Liver (tissue), 9 donors: ENCODE results near the gene EML1. TPM values are rescaled to one million over a fixed set of nuclear protein-coding genes. Genes with fewer than 3 reads are reported as not detected.

Experiments
- DNase-seq: peaks from one replicate; pipeline ENCODE4 v3.0.0-alpha.2; 2017; ENCODE audit warnings: low spot score
- H3K27ac ChIP-seq, 2 donors: one replicate each; pipeline ENCODE4 v1.7.0; 2013; ENCODE audit warnings: inconsistent platforms in 2 of 2, low read length in 2 of 2, control low read depth in 1 of 2, low read depth in 1 of 2, mild to moderate bottlenecking in 1 of 2
- H3K27me3 ChIP-seq, 4 donors: one replicate each; pipeline versions ENCODE4 v1.6.1 to v1.7.0; 2013; ENCODE audit warnings: low read length in 3 of 4, inconsistent platforms in 1 of 4, mild to moderate bottlenecking in 1 of 4, moderate library complexity in 1 of 4; ENCODE audit not compliant: control insufficient read depth in 4 of 4, insufficient read depth in 4 of 4
- H3K36me3 ChIP-seq, 4 donors: one replicate each; pipeline versions ENCODE4 v1.6.1 to v1.7.0; 2013; ENCODE audit warnings: low read length in 3 of 4, mild to moderate bottlenecking in 3 of 4, low read depth in 1 of 4, moderate library complexity in 1 of 4; ENCODE audit not compliant: control insufficient read depth in 4 of 4, insufficient read depth in 3 of 4
- H3K4me1 ChIP-seq, 4 donors: one replicate each; pipeline versions ENCODE4 v1.6.1 to v1.7.0; 2013; ENCODE audit warnings: low read length in 3 of 4, mild to moderate bottlenecking in 3 of 4, moderate library complexity in 1 of 4; ENCODE audit not compliant: control insufficient read depth in 4 of 4, insufficient read depth in 4 of 4
- H3K4me3 ChIP-seq, 3 donors: one replicate each; pipeline versions ENCODE4 v1.6.1 to v1.7.0; 2013; ENCODE audit warnings: low read length in 3 of 3, control low read depth in 1 of 3, low read depth in 1 of 3, mild to moderate bottlenecking in 1 of 3
- H3K9ac ChIP-seq, 2 donors: one replicate each; pipeline ENCODE4 v1.7.0; 2013; ENCODE audit warnings: low read length in 2 of 2, mild to moderate bottlenecking in 2 of 2, moderate library complexity in 2 of 2, control low read depth in 1 of 2, low read depth in 1 of 2
- H3K9me3 ChIP-seq, 4 donors: one replicate each; pipeline versions ENCODE4 v1.6.1 to v1.7.0; 2013; ENCODE audit warnings: low read length in 3 of 4; ENCODE audit not compliant: control insufficient read depth in 4 of 4
- ATF3 ChIP-seq: IDR thresholded peaks from 2 replicates; pipeline ENCODE4 v1.6.1; 2016; ENCODE audit warnings: antibody characterized with exemption
- CTCF ChIP-seq: fragments of 150-350 bp; IDR thresholded peaks from 2 replicates; pipeline ENCODE4 v1.5.1; 2017; ENCODE audit warnings: improper control_type of control experiment, low read depth, low read length; ENCODE audit not compliant: missing input control
- EGR1 ChIP-seq, 2 donors: IDR thresholded peaks; 2 replicates each; pipeline ENCODE4 v1.6.1; 2016 to 2018; ENCODE audit warnings: antibody characterized with exemption in 2 of 2, low read depth in 2 of 2
- FOXA1 ChIP-seq: IDR thresholded peaks from 2 replicates; pipeline ENCODE4 v1.6.1; 2016; ENCODE audit warnings: antibody characterized with exemption
- FOXA2 ChIP-seq: IDR thresholded peaks from 2 replicates; pipeline ENCODE4 v1.6.1; 2016; ENCODE audit warnings: antibody characterized with exemption
- GABPA ChIP-seq, 2 donors: IDR thresholded peaks in 1 of 2; conservative IDR thresholded peaks in 1 of 2; 2 replicates each; pipeline ENCODE4 v1.6.1; 2016; ENCODE audit warnings: antibody characterized with exemption in 2 of 2, mild to moderate bottlenecking in 1 of 2, moderate library complexity in 1 of 2
- HNF4A ChIP-seq, 2 donors: conservative IDR thresholded peaks; 2 replicates each; pipeline ENCODE4 v1.6.1; 2016; ENCODE audit warnings: antibody characterized with exemption in 2 of 2, mild to moderate bottlenecking in 2 of 2
- HNF4G ChIP-seq: IDR thresholded peaks from 2 replicates; pipeline ENCODE4 v1.6.1; 2016; ENCODE audit warnings: antibody characterized with exemption
- JUND ChIP-seq, 2 donors: IDR thresholded peaks; 2 replicates each; pipeline ENCODE4 v1.6.1; 2016; ENCODE audit warnings: antibody characterized with exemption in 2 of 2
- NR2F2 ChIP-seq: IDR thresholded peaks from 2 replicates; pipeline ENCODE4 v1.6.1; 2016; ENCODE audit warnings: antibody characterized with exemption
- RAD21 ChIP-seq, 2 donors: IDR thresholded peaks; 2 replicates each; pipeline ENCODE4 v1.6.1; 2016; ENCODE audit warnings: antibody characterized with exemption in 2 of 2, mild to moderate bottlenecking in 2 of 2
- REST ChIP-seq: IDR thresholded peaks from 2 replicates; pipeline ENCODE4 v1.6.1; 2016; ENCODE audit warnings: antibody characterized with exemption, mild to moderate bottlenecking
- RXRA ChIP-seq, 2 donors: IDR thresholded peaks; 2 replicates each; pipeline ENCODE4 v1.6.1; 2017 to 2018; ENCODE audit warnings: antibody characterized with exemption in 2 of 2, mild to moderate bottlenecking in 1 of 2
- SP1 ChIP-seq: IDR thresholded peaks from 2 replicates; pipeline ENCODE4 v1.6.1; 2018; ENCODE audit warnings: antibody characterized with exemption, mild to moderate bottlenecking
- TAF1 ChIP-seq: conservative IDR thresholded peaks from 2 replicates; pipeline ENCODE4 v1.6.1; 2016; ENCODE audit warnings: antibody characterized with exemption, mild to moderate bottlenecking
- YY1 ChIP-seq: IDR thresholded peaks from 2 replicates; pipeline ENCODE4 v1.6.1; 2016; ENCODE audit warnings: antibody characterized with exemption, mild to moderate bottlenecking
- ZBTB33 ChIP-seq: IDR thresholded peaks from 2 replicates; pipeline ENCODE4 v1.6.1; 2016; ENCODE audit warnings: antibody characterized with exemption
- WGBS: extraction: QIAGEN DNeasy Blood & Tissue Kit; methylation state at CpG from one replicate; pipeline ENCODE4 v1.1.7; 2013; 5-methylcytosine and 5-hydroxymethylcytosine counted together
- polyA plus RNA-seq, 2 donors: library from polyadenylated mRNA; stranded (reverse) in 1 of 2; unstranded in 1 of 2; fragments of 200-250 nt in 1 of 2; fragments of >200 nt in 1 of 2; fragmentation: Nextera tagmentation in 1 of 2; extraction: Ambion mirVana in 1 of 2; gene quantifications; one replicate each; pipeline versions ENCODE4 v1.2.1 to v1.2.3, GENCODE V29; 2013 to 2015
- total RNA-seq, 2 donors: library from RNA; depleted of rRNA; stranded (reverse); fragments of >200 nt; gene quantifications; one replicate each; pipeline ENCODE4 v1.2.3, GENCODE V29; 2014
- TF ChIP-seq, protein P1 (sequence below): IDR thresholded peaks from 2 replicates; pipeline ENCODE4 v1.6.1; 2016; ENCODE audit warnings: antibody characterized with exemption
- donor health status: healthy.
- donor health status: healthy.
- donor health status: healthy.
- donor health status: healthy.
- donor health status: healthy.

Gene EML1
- total and polyA plus RNA-seq, 4 donors = 2.7 to 14.6 (median 4.6) TPM

DNA sequence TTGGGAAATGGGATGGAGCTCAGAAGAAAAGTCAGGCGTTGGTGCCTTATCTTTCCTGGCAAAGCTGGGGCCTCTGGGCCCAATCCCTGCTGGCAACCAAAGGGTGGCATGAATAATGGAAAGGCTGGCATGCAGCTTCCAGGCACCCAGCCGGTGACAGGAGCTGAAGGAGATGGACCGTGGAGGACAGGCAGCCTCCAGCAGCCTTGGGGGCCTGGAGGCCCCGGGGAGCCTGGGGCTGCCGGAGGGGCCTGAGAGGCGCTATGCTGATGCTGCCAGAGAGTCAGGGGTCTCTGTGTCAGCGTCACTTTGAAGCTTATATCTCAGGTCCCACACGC, 38.2 kb upstream of the EML1 start (continued):
- TF ChIP-seq CTCF (no peak), GABPA (IDR thresholded peaks at IDR 0.05 in 1 of 2, conservative IDR thresholded peaks at IDR 0.05 in 1 of 2) (no peak)

GRCh38 chr14:99755629-99756603, 37.3 kb upstream of the EML1 start:
- H3K27me3 ChIP-seq = peaks cover 0 to 2% (median 0%) of the 10 kb centered on the region in 4 donors
- TF ChIP-seq RXRA (IDR thresholded peaks at IDR 0.05) (peak; percentile 24 to 55), ATF3 (peak; percentile 67), FOXA2 (no peak), REST (no peak), GABPA (IDR thresholded peaks at IDR 0.05 in 1 of 2, conservative IDR thresholded peaks at IDR 0.05 in 1 of 2) (no peak), TAF1 (no peak), EGR1 (IDR thresholded peaks at IDR 0.05; ENCODE audit: low read depth in 2 of 2) (no peak), SP1 (peak; percentile 31), FOXA1 (no peak), JUND (IDR thresholded peaks at IDR 0.05) (peak; percentile 92 to 97), NR2F2 (peak; percentile 49), HNF4G (no peak), CTCF (no peak), HNF4A (conservative IDR thresholded peaks at IDR 0.05) (peak in 1 of 2 donors; percentile 7), RAD21 (IDR thresholded peaks at IDR 0.05) (peak; percentile 55 to 56), ZBTB33 (no peak), YY1 (no peak)
- TF ChIP-seq, protein P1, sequence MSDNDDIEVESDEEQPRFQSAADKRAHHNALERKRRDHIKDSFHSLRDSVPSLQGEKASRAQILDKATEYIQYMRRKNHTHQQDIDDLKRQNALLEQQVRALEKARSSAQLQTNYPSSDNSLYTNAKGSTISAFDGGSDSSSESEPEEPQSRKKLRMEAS = no peak
- DNase-seq = no peak
- H3K9me3 ChIP-seq = no peaks in the 10 kb centered on the region
- no peak overlapping the region for H3K9ac ChIP-seq
- peaks cover 0 to 2% (median under 1%) of the 10 kb centered on the region in 4 donors for H3K4me1 ChIP-seq
- 55% methylated on average over 21 of the region's 21 CpGs for WGBS
- no peak overlapping the region for H3K27ac ChIP-seq
- H3K4me3 ChIP-seq = no peak overlapping the region
- no peaks in the 10 kb centered on the region for H3K36me3 ChIP-seq
